PC-9 (cell line): Measurements from ENCODE around the gene DIP2C.

Experiments
- EZH2 ChIP-seq: fragments of 200-600 bp; sonication (generic); IDR thresholded peaks from 2 replicates; pipeline ENCODE4 v1.8.0; 2017; ENCODE audit warnings: antibody characterized with exemption, low read depth
- TF ChIP-seq, protein P1 (sequence below): fragments of 200-600 bp; sonication (generic); conservative IDR thresholded peaks from 2 replicates; pipeline ENCODE4 v1.6.1; 2017; ENCODE audit warnings: mixed run types, antibody characterized with exemption, mild to moderate bottlenecking, moderate library complexity

DNA sequence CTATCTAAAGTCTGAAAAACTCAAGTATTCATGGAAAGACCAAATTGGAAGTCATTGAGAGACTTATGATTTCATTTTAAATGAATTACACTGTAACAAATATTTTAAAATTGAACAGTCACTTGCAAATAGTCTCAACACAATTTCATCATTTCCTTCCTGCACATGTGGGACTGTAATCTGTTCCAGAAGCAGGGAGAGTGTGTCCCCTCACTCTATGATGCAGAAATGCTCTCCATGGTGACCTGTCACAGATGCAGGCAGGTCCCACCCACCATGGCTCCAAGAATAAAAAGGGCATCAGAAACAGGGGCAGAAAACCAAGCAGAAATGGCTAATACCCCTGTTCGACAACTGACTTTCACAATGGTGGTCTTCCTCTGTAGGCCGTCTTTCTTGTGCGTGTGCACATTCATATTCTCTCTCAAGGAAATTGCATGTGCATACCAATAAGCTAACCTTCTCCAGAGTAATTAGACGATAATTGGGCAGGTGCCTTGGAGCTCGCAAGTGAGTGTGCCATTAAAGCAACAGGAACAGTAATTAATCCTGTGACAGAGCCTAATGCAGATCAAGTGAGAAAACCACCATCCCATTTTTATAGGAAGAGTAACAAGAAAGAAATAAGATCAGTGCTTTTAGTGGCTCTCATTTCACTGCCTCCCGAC is 383.3 kb downstream of the DIP2C start:
- TF ChIP-seq, protein P1, sequence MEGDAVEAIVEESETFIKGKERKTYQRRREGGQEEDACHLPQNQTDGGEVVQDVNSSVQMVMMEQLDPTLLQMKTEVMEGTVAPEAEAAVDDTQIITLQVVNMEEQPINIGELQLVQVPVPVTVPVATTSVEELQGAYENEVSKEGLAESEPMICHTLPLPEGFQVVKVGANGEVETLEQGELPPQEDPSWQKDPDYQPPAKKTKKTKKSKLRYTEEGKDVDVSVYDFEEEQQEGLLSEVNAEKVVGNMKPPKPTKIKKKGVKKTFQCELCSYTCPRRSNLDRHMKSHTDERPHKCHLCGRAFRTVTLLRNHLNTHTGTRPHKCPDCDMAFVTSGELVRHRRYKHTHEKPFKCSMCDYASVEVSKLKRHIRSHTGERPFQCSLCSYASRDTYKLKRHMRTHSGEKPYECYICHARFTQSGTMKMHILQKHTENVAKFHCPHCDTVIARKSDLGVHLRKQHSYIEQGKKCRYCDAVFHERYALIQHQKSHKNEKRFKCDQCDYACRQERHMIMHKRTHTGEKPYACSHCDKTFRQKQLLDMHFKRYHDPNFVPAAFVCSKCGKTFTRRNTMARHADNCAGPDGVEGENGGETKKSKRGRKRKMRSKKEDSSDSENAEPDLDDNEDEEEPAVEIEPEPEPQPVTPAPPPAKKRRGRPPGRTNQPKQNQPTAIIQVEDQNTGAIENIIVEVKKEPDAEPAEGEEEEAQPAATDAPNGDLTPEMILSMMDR, result no peak
- no peak for TF ChIP-seq EZH2
